Smooth muscle cell (in vitro differentiated cells): ENCODE results near the gene DYRK1A. TPM values are rescaled to one million over a fixed set of nuclear protein-coding genes. Genes with fewer than 3 reads are reported as not detected.

Source experiments
- DNase-seq: peaks from one replicate; lab custom pipeline; 2025; ENCODE audit not compliant: unreplicated experiment; lab: John Stamatoyannopoulos, UW
- H2AFZ ChIP-seq: fragments of 200-600 bp; sonication (generic); 2 replicates; pipeline ENCODE4 v1.6.0; 2016; ENCODE audit warnings: antibody characterized with exemption, low read depth, mild to moderate bottlenecking
- H3F3A ChIP-seq: fragments of 200-600 bp; sonication (generic); 2 replicates; pipeline ENCODE4 v1.6.0; 2017; ENCODE audit warnings: antibody characterized with exemption, low read depth
- H3K27ac ChIP-seq: fragments of 200-600 bp; sonication (generic); 2 replicates; pipeline ENCODE4 v1.5.1; 2016; ENCODE audit warnings: low read depth, mild to moderate bottlenecking
- H3K27me3 ChIP-seq: fragments of 200-600 bp; sonication (generic); 2 replicates; pipeline ENCODE4 v1.6.1; 2016; ENCODE audit warnings: low read depth, mild to moderate bottlenecking
- H3K36me3 ChIP-seq: fragments of 200-600 bp; sonication (generic); 2 replicates; pipeline ENCODE4 v1.5.1; 2016; ENCODE audit warnings: low read depth
- H3K4me1 ChIP-seq: fragments of 200-600 bp; sonication (generic); 2 replicates; pipeline ENCODE4 v1.5.1; 2016; ENCODE audit warnings: low read depth
- H3K4me2 ChIP-seq: fragments of 200-600 bp; sonication (generic); 2 replicates; pipeline ENCODE4 v1.6.0; 2016; ENCODE audit warnings: mild to moderate bottlenecking
- H3K4me3 ChIP-seq: fragments of 200-600 bp; sonication (generic); 2 replicates; pipeline ENCODE4 v1.5.1; 2016; ENCODE audit warnings: mild to moderate bottlenecking
- H3K79me2 ChIP-seq: fragments of 200-600 bp; sonication (generic); 2 replicates; pipeline ENCODE4 v1.6.0; 2016; ENCODE audit warnings: low read depth, mild to moderate bottlenecking
- H3K9ac ChIP-seq: fragments of 200-600 bp; sonication (generic); 2 replicates; pipeline ENCODE4 v1.6.0; 2016; ENCODE audit warnings: low read depth
- H3K9me3 ChIP-seq: fragments of 200-600 bp; sonication (generic); replicated peaks from 2 replicates; pipeline ENCODE4 v1.5.1; 2016; ENCODE audit warnings: low read depth
- H4K20me1 ChIP-seq: fragments of 200-600 bp; sonication (generic); 2 replicates; pipeline ENCODE4 v1.6.0; 2016; ENCODE audit warnings: low read depth
- WGBS: methylation state at CpG from one replicate; pipeline ENCODE4 v1.1.7; 2016; ENCODE audit warnings: low lambda C conversion rate; 5-methylcytosine and 5-hydroxymethylcytosine counted together
- polyA plus RNA-seq: library from polyadenylated mRNA; unstranded; fragments of >200 nt; fragmentation: Nextera tagmentation; extraction: Ambion mirVana; gene quantifications from 2 replicates; pipeline ENCODE4 v1.2.1, GENCODE V29; 2016
- total RNA-seq: library from RNA; depleted of rRNA; stranded (reverse); fragments of >200 nt; gene quantifications from 2 replicates; pipeline ENCODE4 v1.2.3, GENCODE V29; 2014
- TF ChIP-seq, protein P1 (sequence below): fragments of 200-600 bp; sonication (generic); IDR thresholded peaks from 2 replicates; pipeline ENCODE4 v1.5.1; 2017; ENCODE audit warnings: borderline replicate concordance, mild to moderate bottlenecking, antibody characterized with exemption; ENCODE audit not compliant: insufficient read depth, poor library complexity, severe bottlenecking

The DYRK1A gene
- total and polyA plus RNA-seq, 2 experiments from 2014 or later: 2.4 to 61.7 TPM

DNA sequence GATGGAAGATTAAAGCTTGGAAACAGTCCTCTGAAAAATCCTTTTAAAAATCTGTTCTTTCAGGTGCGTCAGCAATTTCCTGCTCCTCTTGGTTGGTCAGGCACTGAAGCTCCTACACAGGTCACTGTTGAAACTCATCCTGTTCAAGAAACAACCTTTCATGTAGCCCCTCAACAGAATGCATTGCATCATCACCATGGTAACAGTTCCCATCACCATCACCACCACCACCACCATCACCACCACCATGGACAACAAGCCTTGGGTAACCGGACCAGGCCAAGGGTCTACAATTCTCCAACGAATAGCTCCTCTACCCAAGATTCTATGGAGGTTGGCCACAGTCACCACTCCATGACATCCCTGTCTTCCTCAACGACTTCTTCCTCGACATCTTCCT lies 145.3 kb downstream of the DYRK1A start:
- Histone ChIP-seq H3K79me2 (peaks cover 9% of the 10 kb centered on the region), H3F3A (peaks cover 6% of the 10 kb centered on the region)

DNA sequence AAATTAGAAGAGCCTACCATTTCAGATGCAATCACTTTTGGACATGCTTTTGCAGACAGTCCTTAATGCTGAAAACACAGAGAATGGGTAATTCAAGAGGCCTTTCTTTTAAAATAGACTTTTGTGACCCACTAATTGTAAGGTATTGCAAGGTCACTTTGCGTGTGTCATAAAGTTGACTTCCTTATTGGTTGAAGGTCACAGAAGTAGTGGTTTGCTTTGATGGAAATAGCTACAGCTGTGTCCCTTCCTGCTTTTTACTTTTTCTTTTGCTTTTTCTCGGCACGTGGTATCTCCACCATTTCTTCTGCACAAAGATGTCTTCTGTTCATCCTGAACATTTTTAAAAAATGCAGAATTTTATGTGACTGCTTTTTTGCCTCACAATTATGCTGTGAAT lies 146.8 kb downstream of the DYRK1A start:
- no peak overlapping the region for H3K27ac ChIP-seq
- no peak for DNase-seq
- TF ChIP-seq, protein P1, sequence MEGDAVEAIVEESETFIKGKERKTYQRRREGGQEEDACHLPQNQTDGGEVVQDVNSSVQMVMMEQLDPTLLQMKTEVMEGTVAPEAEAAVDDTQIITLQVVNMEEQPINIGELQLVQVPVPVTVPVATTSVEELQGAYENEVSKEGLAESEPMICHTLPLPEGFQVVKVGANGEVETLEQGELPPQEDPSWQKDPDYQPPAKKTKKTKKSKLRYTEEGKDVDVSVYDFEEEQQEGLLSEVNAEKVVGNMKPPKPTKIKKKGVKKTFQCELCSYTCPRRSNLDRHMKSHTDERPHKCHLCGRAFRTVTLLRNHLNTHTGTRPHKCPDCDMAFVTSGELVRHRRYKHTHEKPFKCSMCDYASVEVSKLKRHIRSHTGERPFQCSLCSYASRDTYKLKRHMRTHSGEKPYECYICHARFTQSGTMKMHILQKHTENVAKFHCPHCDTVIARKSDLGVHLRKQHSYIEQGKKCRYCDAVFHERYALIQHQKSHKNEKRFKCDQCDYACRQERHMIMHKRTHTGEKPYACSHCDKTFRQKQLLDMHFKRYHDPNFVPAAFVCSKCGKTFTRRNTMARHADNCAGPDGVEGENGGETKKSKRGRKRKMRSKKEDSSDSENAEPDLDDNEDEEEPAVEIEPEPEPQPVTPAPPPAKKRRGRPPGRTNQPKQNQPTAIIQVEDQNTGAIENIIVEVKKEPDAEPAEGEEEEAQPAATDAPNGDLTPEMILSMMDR: no peak
- no peak overlapping the region for H3K9ac ChIP-seq
- H2AFZ ChIP-seq: no peak overlapping the region
- 95% methylated on average over 3 of the region's 3 CpGs for WGBS
- no peaks in the 10 kb centered on the region for H3K4me1 ChIP-seq
- no peaks in the 10 kb centered on the region for H3K36me3 ChIP-seq
- H3K4me3 ChIP-seq: no peak overlapping the region
- H3K27me3 ChIP-seq: no peaks in the 10 kb centered on the region
- H3K9me3 ChIP-seq: no peaks in the 10 kb centered on the region
- no peak overlapping the region for H3K4me2 ChIP-seq
- H3F3A ChIP-seq: peaks cover 6% of the 10 kb centered on the region
- peaks cover 25% of the 10 kb centered on the region for H4K20me1 ChIP-seq
- H3K79me2 ChIP-seq: peaks cover 9% of the 10 kb centered on the region

More for the DNA sequence above, 145.3 kb downstream of the DYRK1A start:
- Histone ChIP-seq H3K36me3 (no peaks in the 10 kb centered on the region), H4K20me1 (peaks cover 25% of the 10 kb centered on the region), H2AFZ (no peak overlapping the region), H3K9me3 (no peaks in the 10 kb centered on the region), H3K4me3 (no peak overlapping the region), H3K4me1 (no peaks in the 10 kb centered on the region), H3K4me2 (no peak overlapping the region), H3K27ac (no peak overlapping the region), H3K9ac (no peak overlapping the region), H3K27me3 (no peaks in the 10 kb centered on the region)
- DNase-seq: no peak
- TF ChIP-seq, protein P1: no peak
- over 99% methylated on average over 5 of the region's 5 CpGs for WGBS

DNA sequence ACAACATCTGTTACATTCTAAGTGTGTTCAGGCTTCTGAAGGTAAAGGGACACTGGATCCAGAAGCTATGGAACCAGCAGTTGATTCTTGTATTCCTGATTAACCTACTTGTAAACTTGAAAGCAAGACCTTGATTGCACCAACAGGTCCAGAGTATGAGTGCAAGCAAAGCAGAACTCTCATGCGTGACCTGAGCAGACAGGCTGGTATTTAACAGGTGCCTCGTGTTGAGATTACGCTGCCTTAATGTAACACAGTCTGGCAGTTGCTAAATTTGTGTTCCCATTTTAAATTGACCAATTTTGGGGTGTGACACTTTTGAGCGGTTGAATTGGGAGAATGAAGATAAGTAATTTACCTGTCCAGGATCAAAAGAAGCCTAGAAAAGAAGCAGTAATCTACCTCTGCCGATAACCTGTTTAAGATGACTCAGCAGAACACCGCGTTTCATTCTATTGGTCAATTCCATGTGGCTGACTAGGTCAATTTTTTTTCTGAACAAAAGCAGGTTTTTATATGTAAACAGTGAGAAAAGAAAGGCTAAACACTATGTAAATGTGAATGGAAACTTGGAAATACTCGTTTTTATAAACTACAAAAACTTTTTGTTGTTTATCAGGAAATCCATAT lies 147.6 kb downstream of the DYRK1A start:
- DNase-seq: no peak
- TF ChIP-seq, protein P1: no peak
- 86% methylated on average over 8 of the region's 8 CpGs for WGBS
- Histone ChIP-seq H3K79me2 (peaks cover 9% of the 10 kb centered on the region), H3K27ac (no peak overlapping the region), H3K27me3 (no peaks in the 10 kb centered on the region), H3K36me3 (no peaks in the 10 kb centered on the region), H4K20me1 (peaks cover 25% of the 10 kb centered on the region), H2AFZ (no peak overlapping the region), H3K4me3 (no peak overlapping the region), H3F3A (no peaks in the 10 kb centered on the region), H3K4me2 (no peak overlapping the region), H3K9me3 (no peaks in the 10 kb centered on the region), H3K9ac (no peak overlapping the region), H3K4me1 (no peaks in the 10 kb centered on the region)

DNA sequence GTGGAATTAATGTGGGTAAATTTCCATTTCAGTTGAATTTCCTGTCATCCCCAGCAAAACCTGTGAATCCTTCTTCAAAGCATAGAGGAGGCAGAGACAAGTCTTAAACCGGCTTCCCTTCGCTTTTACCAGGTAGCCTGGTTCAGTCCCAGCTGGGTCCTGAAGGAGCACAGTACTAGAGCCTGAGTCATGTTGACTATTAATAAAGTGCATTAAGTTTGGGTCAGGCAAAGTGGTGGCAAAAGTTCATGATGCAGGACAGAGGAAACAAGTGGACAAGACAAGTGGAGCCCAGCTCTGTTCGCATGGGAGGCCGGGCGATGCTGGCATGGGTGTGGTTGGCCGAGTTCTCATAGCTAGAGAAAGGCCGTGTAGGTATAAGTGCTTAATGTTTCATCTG lies 150.4 kb downstream of the DYRK1A start:
- WGBS: 98% methylated on average over 7 of the region's 7 CpGs
- TF ChIP-seq, protein P1: no peak
- no peaks in the 10 kb centered on the region for H3F3A ChIP-seq
- H3K79me2 ChIP-seq: peaks cover 9% of the 10 kb centered on the region
- no peaks in the 10 kb centered on the region for H3K9me3 ChIP-seq
- H3K27me3 ChIP-seq: no peaks in the 10 kb centered on the region
- no peak overlapping the region for H2AFZ ChIP-seq
- H3K4me1 ChIP-seq: no peaks in the 10 kb centered on the region
- no peak overlapping the region for H3K9ac ChIP-seq
- no peak overlapping the region for H3K4me2 ChIP-seq
- H3K4me3 ChIP-seq: no peak overlapping the region
- peaks cover 17% of the 10 kb centered on the region for H4K20me1 ChIP-seq
- DNase-seq: no peak
- no peak overlapping the region for H3K27ac ChIP-seq
- H3K36me3 ChIP-seq: no peaks in the 10 kb centered on the region
